GOT3 (cell line): ENCODE measurements around the gene THAP12.

Source experiments
- DNase-seq: peaks from one replicate; lab custom pipeline; 2025; ENCODE audit warnings: mixed read lengths; lab: John Stamatoyannopoulos, UW

THAP12 gene

GRCh38 chr11:76303399-76303798 lies 77.5 kb downstream of the THAP12 start:
- no peak for DNase-seq

- DNase-seq: no peak
Observed at GRCh38 chr11:76302996-76303395, 77.9 kb downstream of the THAP12 start.
